NK-92 treated with Interleukin-12 subunit alpha and Interleukin-12 subunit beta, amount 100 ng/mL, for 24 hours (cell line): ENCODE measurements around the gene CD28.
"Not testable (repeated sequence)": the region's sequence is repeated elsewhere in the genome, so short reads cannot be mapped to it uniquely, and the experiment has no call there.

Source experiments
- DNase-seq: peaks from one replicate; lab custom pipeline; 2025; lab: John Stamatoyannopoulos, UW

The CD28 gene

DNA sequence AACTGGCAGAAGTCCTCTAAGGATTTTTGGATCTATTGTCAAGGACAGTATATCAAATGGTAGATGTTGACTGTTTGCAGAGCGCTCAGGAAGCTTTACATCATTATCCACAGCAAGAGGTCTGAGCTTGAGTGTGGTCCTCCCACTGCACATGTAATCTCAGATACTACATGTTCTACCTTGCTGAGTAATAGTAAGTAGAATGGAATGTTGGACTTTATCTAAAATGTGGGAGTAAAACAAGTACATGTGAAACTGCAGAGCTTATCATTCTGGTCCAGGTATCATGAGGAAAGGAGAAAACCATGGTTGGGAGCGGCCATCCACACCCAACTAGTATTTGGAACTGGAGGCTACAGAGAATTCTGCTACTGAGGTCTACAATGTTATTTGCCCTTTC lies 19.3 kb upstream of the CD28 start:
- DNase-seq = no peak

DNA sequence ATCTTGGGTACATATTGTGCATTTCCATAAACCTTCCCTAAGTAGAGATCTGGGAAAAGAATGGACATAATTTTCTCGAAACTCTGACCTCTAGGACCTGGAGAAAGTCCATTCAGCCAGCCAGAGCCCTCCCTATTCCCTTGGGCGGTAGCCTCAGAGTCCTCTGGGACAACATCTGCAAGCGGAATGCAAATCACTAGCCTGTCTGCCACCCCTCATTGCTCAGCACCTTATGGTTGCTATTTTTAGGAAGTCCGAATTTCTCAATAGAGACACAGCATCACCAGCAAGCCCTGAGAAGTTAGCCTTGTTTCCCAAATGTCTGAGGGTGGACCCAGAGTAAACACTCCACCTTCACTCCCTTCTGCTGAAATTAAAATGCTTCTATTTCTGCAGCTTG lies 17.6 kb upstream of the CD28 start:
- no peak for DNase-seq

- DNase-seq = no peak
Measured at GRCh38 chr2:203689426-203690116, 16.9 kb upstream of the CD28 start.

DNA sequence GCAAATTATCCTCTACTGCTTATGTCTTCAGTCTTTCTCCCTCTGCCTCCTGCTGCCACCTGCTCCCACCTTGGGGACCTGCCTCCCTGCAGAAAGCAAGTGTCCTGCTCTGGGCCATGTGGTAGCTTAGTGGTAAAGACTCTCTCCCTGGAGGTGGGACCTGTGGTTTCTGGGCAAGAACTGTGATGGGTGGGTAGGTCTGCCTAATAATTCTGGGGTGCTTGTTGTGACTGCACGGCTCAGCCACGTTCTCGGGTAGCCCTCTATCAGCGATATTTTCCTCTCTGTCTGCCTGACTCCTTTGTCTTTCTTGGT lies 16.4 kb upstream of the CD28 start:
- no peak for DNase-seq

GRCh38 chr2:203690441-203691047 lies 15.9 kb upstream of the CD28 start:
- DNase-seq = no peak

- DNase-seq = no peak
Measured at GRCh38 chr2:203691149-203691548, 15.3 kb upstream of the CD28 start.

DNA sequence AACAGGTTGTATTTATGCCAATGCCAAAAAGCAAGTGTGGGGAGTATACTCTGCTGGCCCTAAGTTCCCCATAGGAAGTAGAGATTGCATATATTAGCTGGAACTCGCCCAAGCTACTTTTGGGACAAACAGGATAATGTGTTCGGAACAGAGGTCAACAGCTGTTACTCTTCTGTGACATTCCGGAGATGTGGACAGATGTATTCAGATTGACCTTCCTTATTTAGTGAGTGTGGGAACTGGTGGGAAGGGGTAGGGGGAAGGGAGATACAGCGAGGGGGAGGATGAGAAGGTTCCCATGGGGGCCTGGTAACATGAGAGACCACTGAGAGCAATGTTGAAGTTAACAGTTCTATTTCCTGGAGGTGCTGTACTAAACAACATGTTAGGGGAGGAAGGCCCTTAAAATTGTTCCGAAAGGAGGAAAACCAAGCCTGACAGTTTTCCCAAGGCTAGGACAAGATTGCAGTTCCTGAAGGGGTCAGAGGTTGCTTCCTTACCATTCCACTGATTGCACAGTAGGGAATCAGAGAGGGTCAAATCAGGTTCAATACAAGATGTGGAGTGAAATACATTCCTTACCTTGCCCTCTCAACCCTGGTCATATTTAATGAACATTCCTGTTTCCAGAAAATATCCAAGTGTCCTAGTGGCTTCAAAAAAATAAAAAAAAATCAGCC lies 14.3 kb upstream of the CD28 start:
- no peak for DNase-seq

DNA sequence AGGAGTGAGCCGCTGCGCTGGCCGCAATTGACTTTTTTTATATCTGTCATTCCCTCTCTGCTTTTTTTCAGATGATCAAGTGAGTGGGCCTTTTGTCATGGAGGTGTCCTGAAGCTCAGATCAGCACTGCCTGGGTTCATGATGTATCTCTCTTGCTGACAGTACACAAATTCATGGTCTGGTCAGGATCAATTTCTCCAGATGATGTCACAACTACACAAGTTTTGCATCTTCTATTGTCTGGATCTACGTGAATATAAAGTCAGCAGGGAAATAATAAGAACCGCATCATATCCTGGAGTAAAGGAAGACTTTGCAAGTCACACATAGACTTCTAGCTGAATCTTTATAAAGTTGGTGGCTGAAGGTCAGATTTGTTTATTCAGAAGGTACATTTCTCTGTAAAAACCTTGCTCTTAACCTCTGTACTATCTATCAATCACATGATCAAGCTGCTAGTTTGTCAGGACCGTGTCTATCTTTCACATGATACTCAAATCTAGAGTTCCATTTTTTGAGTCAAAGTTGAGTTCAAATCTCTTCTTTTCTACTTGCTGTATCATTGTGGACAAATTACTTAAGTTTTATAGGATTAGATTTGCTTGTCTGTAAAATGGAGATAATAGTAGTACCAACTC lies 13.1 kb upstream of the CD28 start:
- DNase-seq = no peak

DNA sequence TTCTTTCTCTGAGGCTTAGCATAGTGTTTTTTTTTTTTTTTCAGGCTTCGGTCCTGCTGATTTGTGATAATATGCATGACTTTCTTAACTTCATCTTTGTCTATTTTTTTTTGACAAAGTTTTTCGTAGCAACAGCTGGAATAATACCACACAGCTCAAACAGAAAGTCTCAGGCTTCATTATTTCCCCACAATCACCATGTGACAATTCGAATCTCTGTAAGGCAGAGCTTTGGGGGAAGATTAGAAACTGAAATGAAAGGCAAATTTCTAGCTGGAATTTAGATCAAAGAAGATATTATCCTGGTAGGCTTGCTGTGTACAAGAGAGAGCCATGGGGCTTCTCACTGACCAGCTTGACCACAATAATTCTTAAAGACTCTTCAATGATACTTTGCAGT lies 12.2 kb upstream of the CD28 start:
- no peak for DNase-seq

DNA sequence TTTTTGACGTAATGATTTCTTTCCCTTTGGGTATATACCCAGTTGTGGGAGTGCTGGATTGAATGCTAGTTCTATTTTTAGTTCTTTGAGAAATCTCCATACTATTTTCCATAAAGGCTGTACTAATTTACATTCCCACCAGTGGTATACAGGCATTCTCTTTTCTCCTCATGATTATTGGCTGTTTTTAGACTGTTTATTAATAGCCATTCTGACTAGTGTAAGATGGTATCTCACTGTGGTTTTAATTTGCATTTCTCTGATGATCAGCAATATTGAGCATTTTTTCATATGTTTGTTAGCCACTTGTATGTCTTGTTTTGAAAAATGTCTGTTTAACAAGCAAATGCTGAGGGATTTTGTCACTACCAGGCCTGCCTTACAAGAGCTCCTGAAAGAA lies 9.2 kb upstream of the CD28 start:
- DNase-seq = no peak

DNA sequence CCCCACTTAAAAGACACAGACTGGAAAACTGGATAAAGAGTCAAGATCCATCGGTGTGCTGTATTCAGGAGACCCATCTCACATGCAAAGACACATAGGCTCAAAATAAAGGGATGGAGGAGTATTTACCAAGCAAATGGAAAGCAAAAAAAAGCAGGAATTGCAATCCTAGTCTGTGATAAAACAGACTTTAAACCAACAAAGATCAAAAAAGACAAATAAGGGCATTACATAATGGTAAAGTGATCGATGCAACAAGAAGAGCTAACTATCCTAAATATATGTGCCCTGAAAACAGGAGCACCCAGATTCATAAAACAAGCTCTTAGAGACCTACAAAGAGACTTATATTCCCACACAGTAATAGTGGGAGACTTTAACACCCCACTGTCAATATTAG lies 8.7 kb upstream of the CD28 start:
- not testable (repeated sequence) for DNase-seq

DNA sequence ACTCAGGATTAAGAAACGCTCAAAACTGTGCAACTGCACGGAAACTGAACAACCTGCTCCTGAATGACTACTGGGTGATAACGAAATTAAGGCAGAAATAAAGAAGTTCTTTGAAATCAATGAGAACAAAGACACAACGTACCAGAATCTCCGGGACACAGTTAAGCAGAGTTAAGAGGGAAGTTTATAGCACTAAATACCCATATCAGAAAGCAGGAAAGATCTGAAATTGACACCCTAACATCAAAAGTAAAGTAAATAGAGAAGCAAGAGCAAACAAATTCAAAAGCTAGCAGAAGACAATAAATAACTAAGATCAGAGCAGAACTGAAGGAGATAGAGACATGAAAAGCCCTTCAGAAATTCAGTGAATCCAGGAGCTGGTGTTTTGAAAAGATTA lies 8.0 kb upstream of the CD28 start:
- DNase-seq = not testable (repeated sequence)

GRCh38 chr2:203704430-203704829 lies 2.0 kb upstream of the CD28 start:
- DNase-seq = no peak

GRCh38 chr2:203705178-203705577 lies 1.3 kb upstream of the CD28 start:
- DNase-seq = no peak

DNA sequence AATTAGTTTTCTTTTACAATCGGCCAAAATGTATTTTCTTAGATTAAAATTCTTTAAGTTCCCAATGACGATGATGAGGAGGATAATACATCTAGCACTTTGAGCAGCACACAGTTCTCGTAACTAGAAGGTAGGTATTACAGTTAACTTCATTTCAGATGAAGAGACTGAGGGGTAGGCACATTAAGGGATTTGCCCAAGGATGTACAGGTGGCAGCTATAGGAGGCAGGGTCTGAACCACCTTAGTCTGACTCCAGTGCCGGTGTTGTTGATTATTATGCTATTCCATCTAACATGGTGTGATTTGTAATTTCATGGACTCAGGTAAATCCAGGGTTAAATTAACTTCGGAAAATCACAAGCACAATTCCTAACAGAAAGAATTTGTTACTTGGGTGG lies 1.1 kb downstream of the CD28 start:
- DNase-seq = no peak

GRCh38 chr2:203708846-203709396 lies 2.5 kb downstream of the CD28 start:
- no peak for DNase-seq

DNA sequence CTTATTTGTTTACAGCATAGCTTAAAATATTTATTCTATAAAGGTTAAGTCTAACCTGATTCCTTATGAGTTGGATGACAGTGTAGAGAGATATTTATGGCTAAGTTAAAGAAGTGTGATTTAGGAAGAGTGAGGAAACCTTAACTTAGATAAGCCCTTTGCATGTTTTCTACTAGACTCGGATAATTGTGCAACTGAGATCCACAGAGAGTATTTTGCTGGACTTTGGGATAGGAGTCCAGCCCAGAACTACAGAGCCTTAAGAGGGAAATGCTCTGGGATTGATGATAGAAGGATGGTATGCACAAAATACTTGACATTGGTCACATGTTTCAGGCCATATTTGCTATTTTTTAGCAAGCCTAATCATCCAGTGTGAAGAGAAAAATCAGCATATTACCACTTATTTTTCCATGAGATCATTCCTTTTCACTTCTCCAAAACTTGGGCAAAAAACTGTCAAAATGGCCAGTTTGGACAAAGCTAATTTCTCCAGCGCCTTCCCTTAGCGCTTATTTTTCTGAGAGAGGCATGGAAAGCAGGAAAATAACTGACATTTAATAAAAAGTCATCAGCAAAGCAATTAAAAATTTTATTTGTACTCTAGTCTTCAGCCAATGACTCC lies 3.1 kb downstream of the CD28 start:
- no peak for DNase-seq

DNA sequence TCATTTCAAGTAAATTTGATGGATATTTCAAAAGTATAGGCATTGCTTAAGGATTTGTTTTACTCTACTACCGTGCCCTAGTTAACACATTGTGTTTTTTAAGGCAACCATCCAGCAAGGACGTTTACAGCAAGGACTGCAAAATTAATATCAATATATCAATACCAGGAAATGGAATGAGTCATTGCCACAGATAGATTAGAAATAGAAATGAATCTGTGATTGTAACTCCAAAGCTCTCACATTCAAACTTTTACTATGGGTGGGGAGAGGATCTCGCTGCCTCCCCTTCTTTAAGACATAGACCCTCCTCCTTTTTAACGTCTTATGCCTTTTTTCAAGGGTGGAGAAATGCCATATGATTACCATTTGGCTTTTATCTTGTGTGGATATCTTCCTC lies 3.8 kb downstream of the CD28 start:
- DNase-seq = no peak

DNA sequence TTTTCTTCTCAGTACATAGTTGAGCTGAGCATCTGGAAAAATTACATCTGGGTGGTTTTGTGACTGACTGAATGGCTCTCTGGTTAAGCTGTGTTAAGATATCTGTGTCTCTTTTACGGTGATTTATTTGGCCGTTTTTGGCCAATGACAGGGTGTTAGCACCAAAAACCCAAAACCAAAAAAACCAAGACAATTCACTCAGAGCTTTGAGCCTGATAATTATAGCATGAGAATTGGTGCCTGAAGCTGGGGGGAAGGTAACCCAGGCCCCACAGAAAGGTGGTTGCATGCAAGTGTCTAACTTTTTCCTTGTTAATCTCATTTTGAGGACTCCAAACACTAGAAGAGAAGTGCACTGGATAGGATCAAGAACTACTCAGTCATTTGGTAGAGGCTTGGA lies 4.5 kb downstream of the CD28 start:
- no peak for DNase-seq

DNA sequence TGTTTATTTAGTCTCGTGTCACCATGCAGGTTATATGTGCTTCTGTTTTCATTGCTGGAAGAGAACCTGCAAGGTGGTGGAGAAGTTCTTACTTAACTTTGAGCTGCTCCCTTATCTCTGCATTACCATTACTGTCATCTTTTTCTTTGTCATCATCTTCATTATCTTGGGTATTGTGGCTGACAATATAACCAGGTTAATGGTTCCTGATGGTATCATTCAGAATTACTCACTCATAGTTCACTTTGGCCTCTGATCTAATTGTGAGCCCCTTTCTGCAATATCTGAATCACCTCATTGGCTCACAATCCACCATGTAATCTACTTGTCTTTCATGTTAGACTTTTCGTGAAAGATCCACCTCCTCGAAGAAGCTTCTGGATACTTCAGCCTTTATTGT lies 5.0 kb downstream of the CD28 start:
- DNase-seq = no peak

DNA sequence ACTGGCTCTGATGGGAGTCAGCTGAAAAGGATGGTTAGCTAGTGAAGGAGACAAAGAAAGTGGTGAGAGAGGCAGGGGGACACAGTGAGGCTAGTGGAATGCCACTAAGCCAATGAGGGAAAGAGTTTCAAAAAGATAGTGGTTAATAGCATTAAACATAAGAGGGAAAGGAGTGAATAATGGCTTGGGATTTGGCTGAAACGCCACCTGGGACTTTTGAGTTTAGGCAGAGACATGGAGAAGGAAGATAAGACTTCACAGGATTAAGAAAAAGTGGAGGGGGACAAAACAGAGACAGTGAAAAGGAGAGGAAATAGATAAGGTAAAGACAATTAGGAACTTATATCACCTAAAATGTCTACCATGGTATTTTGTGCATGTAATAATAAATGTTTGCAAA lies 6.9 kb downstream of the CD28 start:
- no peak for DNase-seq

DNA sequence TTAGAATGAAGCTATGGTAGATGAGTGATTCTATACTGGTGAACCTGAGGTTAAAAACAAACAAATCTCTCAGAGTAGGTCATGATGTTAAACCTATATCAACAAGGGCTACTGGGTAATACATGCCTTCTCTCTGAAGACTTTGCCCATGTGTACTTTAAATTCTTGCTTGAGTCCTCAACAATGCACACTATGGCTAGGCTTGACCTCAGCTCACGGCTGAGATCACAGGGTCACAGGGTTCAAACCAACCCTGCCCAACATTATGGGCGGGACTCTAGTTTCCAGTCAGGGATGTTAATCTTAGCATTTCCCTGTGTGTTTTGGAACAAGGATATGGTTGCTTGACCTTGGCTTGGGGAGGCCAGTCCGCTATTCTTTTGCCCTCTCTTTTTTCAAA lies 7.7 kb downstream of the CD28 start:
- DNase-seq = no peak

DNA sequence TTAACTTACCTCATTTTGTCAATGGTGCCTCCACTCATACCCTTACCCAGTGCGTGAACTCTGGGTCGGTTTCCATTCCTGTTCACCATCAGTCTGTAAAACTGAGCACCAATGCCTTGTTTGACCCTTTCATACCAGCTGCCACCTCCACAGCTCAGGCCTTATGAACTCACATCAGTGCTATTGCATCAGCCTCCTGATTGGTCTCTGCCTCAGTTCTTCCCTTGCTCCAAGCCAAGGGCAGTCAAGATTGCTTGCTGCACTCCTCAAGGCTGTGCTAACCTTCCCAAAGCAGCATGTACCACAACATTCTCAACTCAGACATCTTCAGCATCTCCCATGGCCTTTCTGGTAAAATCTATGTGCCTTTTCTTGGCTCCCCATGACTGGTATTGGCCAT lies 9.3 kb downstream of the CD28 start:
- DNase-seq = no peak
